IMR-90 (cell line): ENCODE data around the gene UBE2C. TPM values are rescaled to one million over a fixed set of nuclear protein-coding genes. Genes with fewer than 3 reads are reported as not detected.

ENCODE experiments used
- ATAC-seq: fragments of 200-7000 bp; cut with Tn5 transposase; 2 replicates; pipeline ENCODE4 v1.9.1; 2020; ENCODE audit warnings: low read depth, mild to moderate bottlenecking, moderate library complexity
- BruUV-seq: library from RNA; stranded (reverse); fragments of 400-500 nt; replicated peaks from 2 replicates; lab custom pipeline; 2021; lab: Mats Ljungman, UMichigan
- CTCF ChIA-PET: fragments of 300-600 bp; formaldehyde crosslinking; extraction: SDS; loops from one replicate; lab custom pipeline; 2021; ENCODE audit warnings: antibody characterized with exemption; lab: Yijun Ruan, JAX
- POLR2A ChIA-PET: fragments of 300-600 bp; sonication (Branson Sonifier 250); formaldehyde crosslinking; loops from one replicate; lab custom pipeline; 2022; ENCODE audit warnings: antibody characterized with exemption; ENCODE audit not compliant: unreplicated experiment; lab: Charles Lee
- DNase-seq: peaks from one replicate; pipeline ENCODE4 v3.0.0; 2013
- H2AFZ ChIP-seq: replicated peaks from 2 replicates; pipeline ENCODE3; 2013; ENCODE audit warnings: low read length, mild to moderate bottlenecking; ENCODE audit not compliant: poor library complexity
- H2AK5ac ChIP-seq: 2 replicates; pipeline ENCODE4 v1.6.1; 2013; ENCODE audit warnings: low read depth, low read length, inconsistent platforms
- H2AK9ac ChIP-seq: replicated peaks from 2 replicates; pipeline ENCODE3; 2013; ENCODE audit warnings: mild to moderate bottlenecking, low read depth, low read length, moderate library complexity; ENCODE audit not compliant: poor library complexity
- H2BK120ac ChIP-seq: 2 replicates; pipeline ENCODE4 v1.6.1; 2013; ENCODE audit warnings: low read depth, low read length, inconsistent platforms
- H2BK15ac ChIP-seq: 3 replicates; pipeline ENCODE4 v1.6.1; 2013; ENCODE audit warnings: low read depth, low read length, inconsistent platforms
- H2BK20ac ChIP-seq: 2 replicates; pipeline ENCODE4 v1.6.1; 2013; ENCODE audit warnings: low read depth, mild to moderate bottlenecking, inconsistent platforms, low read length, moderate library complexity
- H2BK5ac ChIP-seq: 2 replicates; pipeline ENCODE4 v1.6.1; 2013; ENCODE audit warnings: mild to moderate bottlenecking, low read depth, low read length, inconsistent platforms; ENCODE audit not compliant: poor library complexity, severe bottlenecking
- H3K14ac ChIP-seq: replicated peaks from 2 replicates; pipeline ENCODE4 v1.6.1; 2013; ENCODE audit warnings: low read depth, low read length, inconsistent platforms
- H3K18ac ChIP-seq: 2 replicates; pipeline ENCODE4 v1.6.1; 2013; ENCODE audit warnings: low read depth, low read length, control low read depth
- H3K23ac ChIP-seq: 2 replicates; pipeline ENCODE4 v1.6.1; 2013; ENCODE audit warnings: low read depth, low read length, inconsistent platforms
- H3K27ac ChIP-seq: 2 replicates; pipeline ENCODE4 v1.5.1; 2013; ENCODE audit warnings: mild to moderate bottlenecking, control low read depth, low read length; ENCODE audit not compliant: insufficient read depth
- H3K27me3 ChIP-seq: 2 replicates; pipeline ENCODE4 v1.6.1; 2013; ENCODE audit warnings: low read length; ENCODE audit not compliant: control insufficient read depth, insufficient read depth
- H3K36me3 ChIP-seq: 2 replicates; pipeline ENCODE4 v1.6.1; 2013; ENCODE audit warnings: low read length, mixed read lengths; ENCODE audit not compliant: control insufficient read depth, insufficient read depth
- H3K4ac ChIP-seq: 2 replicates; pipeline ENCODE4 v1.6.1; 2013; ENCODE audit warnings: low read depth, low read length, inconsistent platforms
- H3K4me1 ChIP-seq: 2 replicates; pipeline ENCODE4 v1.6.1; 2013; ENCODE audit warnings: low read length, mixed read lengths; ENCODE audit not compliant: control insufficient read depth, insufficient read depth
- H3K4me2 ChIP-seq: 2 replicates; pipeline ENCODE4 v1.6.1; 2013; ENCODE audit warnings: low read depth, mild to moderate bottlenecking, control low read depth, low read length, moderate library complexity
- H3K4me3 ChIP-seq: 2 replicates; pipeline ENCODE4 v1.5.1; 2013; ENCODE audit warnings: low read depth, mild to moderate bottlenecking, control low read depth, low read length, moderate library complexity; ENCODE audit not compliant: insufficient read depth
- H3K56ac ChIP-seq: 2 replicates; pipeline ENCODE4 v1.6.1; 2013; ENCODE audit warnings: low read length, inconsistent platforms; ENCODE audit not compliant: insufficient read depth; ENCODE audit errors: extremely low read depth
- H3K79me1 ChIP-seq, 2 experiments: 2 replicates each; pipeline ENCODE4 v1.6.1; 2013; ENCODE audit warnings: low read length in 2 of 2, inconsistent platforms in 1 of 2, low read depth in 1 of 2
- H3K9ac ChIP-seq: 2 replicates; pipeline ENCODE4 v1.6.1; 2013; ENCODE audit warnings: low read depth, low read length, control low read depth
- H3K9me1 ChIP-seq: 2 replicates; pipeline ENCODE4 v1.6.1; 2013; ENCODE audit warnings: low read length, inconsistent platforms; ENCODE audit not compliant: insufficient read depth
- H3K9me3 ChIP-seq: 2 replicates; pipeline ENCODE4 v1.6.1; 2013; ENCODE audit warnings: low read length; ENCODE audit not compliant: control insufficient read depth, insufficient read depth
- H4K20me1 ChIP-seq: 2 replicates; pipeline ENCODE4 v1.6.1; 2013; ENCODE audit warnings: low read length, inconsistent platforms; ENCODE audit not compliant: insufficient read depth
- H4K5ac ChIP-seq: 2 replicates; pipeline ENCODE4 v1.6.1; 2013; ENCODE audit warnings: mild to moderate bottlenecking, low read depth, low read length, control low read depth
- H4K8ac ChIP-seq, 2 experiments: 2 replicates each; pipeline ENCODE4 v1.6.1; 2013; ENCODE audit warnings: low read depth in 2 of 2, low read length in 2 of 2, control low read depth in 1 of 2, inconsistent platforms in 1 of 2
- H4K91ac ChIP-seq: 2 replicates; pipeline ENCODE4 v1.6.1; 2013; ENCODE audit warnings: low read depth, low read length, inconsistent platforms; ENCODE audit not compliant: insufficient read depth
- BHLHE40 ChIP-seq: fragments of 150-350 bp; IDR thresholded peaks from 2 replicates; pipeline ENCODE4 v1.6.1; 2016; ENCODE audit warnings: mild to moderate bottlenecking, low read depth, low read length
- CEBPB ChIP-seq: IDR thresholded peaks from 2 replicates; pipeline ENCODE4 v1.6.1; 2012; ENCODE audit warnings: low read depth, low read length, improper control_type of control experiment
- CHD1 ChIP-seq: IDR thresholded peaks from 2 replicates; pipeline ENCODE4 v1.6.1; 2012; ENCODE audit warnings: low read depth, low read length, improper control_type of control experiment
- ELK1 ChIP-seq: fragments of 150-350 bp; IDR thresholded peaks from 2 replicates; pipeline ENCODE4 v1.6.1; 2016; ENCODE audit warnings: low read depth, mild to moderate bottlenecking, low read length, moderate library complexity, borderline replicate concordance
- FOS ChIP-seq: fragments of 150-350 bp; IDR thresholded peaks from 2 replicates; pipeline ENCODE4 v1.6.1; 2016; ENCODE audit warnings: low read depth, low read length
- MAFK ChIP-seq: IDR thresholded peaks from 2 replicates; pipeline ENCODE4 v1.6.1; 2012; ENCODE audit warnings: low read depth, low read length, improper control_type of control experiment
- MAZ ChIP-seq: IDR thresholded peaks from 2 replicates; pipeline ENCODE4 v1.6.1; 2012; ENCODE audit warnings: low read depth, mild to moderate bottlenecking, low read length, improper control_type of control experiment, moderate library complexity, borderline replicate concordance
- MXI1 ChIP-seq: IDR thresholded peaks from 2 replicates; pipeline ENCODE4 v1.6.1; 2012; ENCODE audit warnings: low read depth, mild to moderate bottlenecking, low read length, moderate library complexity, borderline replicate concordance
- NFE2L2 ChIP-seq: fragments of 150-350 bp; IDR thresholded peaks from 2 replicates; pipeline ENCODE4 v1.6.1; 2016; ENCODE audit warnings: low read depth, mild to moderate bottlenecking, low read length
- POLR2A ChIP-seq: IDR thresholded peaks from 2 replicates; pipeline ENCODE4 v1.6.1; 2012; ENCODE audit warnings: mild to moderate bottlenecking, low read depth, low read length
- RAD21 ChIP-seq: IDR thresholded peaks from 2 replicates; pipeline ENCODE4 v1.6.1; 2012; ENCODE audit warnings: low read length, improper control_type of control experiment
- RCOR1 ChIP-seq: IDR thresholded peaks from 2 replicates; pipeline ENCODE4 v1.6.1; 2012; ENCODE audit warnings: mild to moderate bottlenecking, low read length, improper control_type of control experiment; ENCODE audit not compliant: insufficient replicate concordance
- RFX5 ChIP-seq: IDR thresholded peaks from 2 replicates; pipeline ENCODE4 v1.8.0; 2012; ENCODE audit warnings: low read depth, mild to moderate bottlenecking, low read length, moderate library complexity
- SMC3 ChIP-seq: fragments of 150-350 bp; IDR thresholded peaks from 2 replicates; pipeline ENCODE4 v1.6.1; 2016; ENCODE audit warnings: low read depth, mild to moderate bottlenecking, antibody characterized with exemption, low read length, moderate library complexity
- USF2 ChIP-seq: fragments of 150-350 bp; IDR thresholded peaks from 2 replicates; pipeline ENCODE4 v1.6.1; 2017; ENCODE audit warnings: mild to moderate bottlenecking, antibody characterized with exemption, low read length, low read depth
- WGBS, 2 experiments: methylation state at CpG; one replicate each; pipeline versions ENCODE4 v1.1.5 to v1.1.7; 2013; ENCODE audit warnings: missing lambda C conversion rate in 2 of 2; ENCODE audit not compliant: insufficient read length in 1 of 2; ENCODE audit errors: extremely low coverage in 2 of 2; 5-methylcytosine and 5-hydroxymethylcytosine counted together
- dilution Hi-C: fragments of 300-500 bp; cut with HindIII; formaldehyde crosslinking; loops from one replicate; pipeline ENCODE4 v1.14.3; 2018; ENCODE audit warnings: low sequenced_read_pairs; ENCODE audit not compliant: unreplicated experiment
- in situ Hi-C: fragments of 300-500 bp; cut with MboI; formaldehyde crosslinking; loops from 3 replicates; pipeline ENCODE4 v1.14.3; 2019; ENCODE audit warnings: low sequenced_read_pairs, inconsistent platforms, mixed read lengths
- intact Hi-C: fragments of 100-400 bp; cut with micrococcal nuclease; formaldehyde crosslinking; loops from 2 replicates; pipeline ENCODE4 v1.10.0; 2022
- polyA plus RNA-seq, 3 experiments: library from polyadenylated mRNA; depleted of rRNA; stranded (reverse); fragments of >200 nt; gene quantifications; 2 replicates each; pipeline ENCODE4 v1.2.3, GENCODE V29; 2012; ENCODE audit warnings: low replicate concordance in 1 of 3
- total RNA-seq: library from RNA; depleted of rRNA; stranded (reverse); fragments of >200 nt; gene quantifications from 2 replicates; pipeline ENCODE4 v1.2.3, GENCODE V29; 2012

Gene UBE2C
- total and polyA plus RNA-seq, 2 of the 4 experiments (the other 2 are of a cell fraction): 43.4 to 120 TPM

GRCh38 chr20:45771182-45771759, 41.2 kb upstream of the UBE2C start:
- H2BK5ac ChIP-seq: peak overlapping the region; percentile 15
- DNase-seq: peak; percentile 80
- ChIA-PET CTCF (interaction anchor here (0.6 to 2.1 kb wide), 24 partner anchors 9 to 727 kb away, joined by 3 to 16 read pairs (median 4); no protein-coding TSS in a partner anchor), POLR2A (interaction anchor here (1.4 kb wide), 1 partner anchor 427 kb away, joined by 4 read pairs; no protein-coding TSS in a partner anchor)
- H3K9me3 ChIP-seq: no peaks in the 10 kb centered on the region
- dilution Hi-C loops (no loop called here), intact Hi-C loops (loop anchor here (1.0 to 10.0 kb wide), 11 partner anchors 179 to 1076 kb away; partner anchors contain the start of genes NCOA5, STK4, SYS1 and TOMM34), in situ Hi-C loops (loop anchor here (5.0 to 25.0 kb wide), 2 partner anchors 234 to 454 kb away; partner anchors contain the start of genes EPPIN and WFDC6)
- H4K8ac ChIP-seq: peak overlapping the region; percentile 3 to 46; a peak in 2 of 4 replicates
- H4K91ac ChIP-seq: peak overlapping the region; percentile 54
- H2BK15ac ChIP-seq: peak overlapping the region; percentile 12; the same call in 1 of the 3 replicates
- peak overlapping the region; percentile 34; the same call in 1 of the 2 replicates for H3K4me2 ChIP-seq
- H3K4me1 ChIP-seq: peaks cover 7% of the 10 kb centered on the region
- no CpG with 5 or more reads among the region's 5 CpGs for WGBS, 2 experiments
- H3K27me3 ChIP-seq: peaks cover 21% of the 10 kb centered on the region
- peak overlapping the region; percentile 81 for H2AFZ ChIP-seq
- peak overlapping the region; percentile 67 for H2AK9ac ChIP-seq
- no peaks in the 10 kb centered on the region for H4K20me1 ChIP-seq
- H2BK120ac ChIP-seq: peak overlapping the region; percentile 67
- no peak overlapping the region for H3K23ac ChIP-seq
- peak overlapping the region; percentile 83 for H3K18ac ChIP-seq
- H3K27ac ChIP-seq: peak overlapping the region; percentile 69; the same call in 1 of the 2 replicates
- H4K5ac ChIP-seq: peak overlapping the region; percentile 71; the same call in 1 of the 2 replicates
- H3K9ac ChIP-seq: peak overlapping the region; percentile 13; the same call in 1 of the 2 replicates
- no peak overlapping the region for H3K4me3 ChIP-seq
- 0 out of 2 replicates have a peak overlapping the region, but pooled peaks have one; percentile 25 for H3K4ac ChIP-seq
- H2AK5ac ChIP-seq: no peak overlapping the region; the same call in 1 of the 2 replicates
- peak overlapping the region; percentile 55; the same call in 1 of the 2 replicates for H3K14ac ChIP-seq
- peaks cover 5% of the 10 kb centered on the region; the same call in 1 of the 2 replicates for H3K9me1 ChIP-seq
- no peak overlapping the region for H3K56ac ChIP-seq
- peak; percentile 93 for ATAC-seq
- BruUV-seq: no TSS peak
- no peaks in the 10 kb centered on the region for H3K36me3 ChIP-seq
- peak overlapping the region; percentile 63 for H2BK20ac ChIP-seq
- no peaks in the 10 kb centered on the region for H3K79me1 ChIP-seq
- TF ChIP-seq MAFK: peak; percentile 14; the same call in 1 of the 2 replicates
- no peak for TF ChIP-seq NFE2L2
- no peak; the same call in 1 of the 2 replicates for TF ChIP-seq BHLHE40
- no peak for TF ChIP-seq POLR2A
- peak; percentile 92 for TF ChIP-seq SMC3
- no peak for TF ChIP-seq FOS
- no peak for TF ChIP-seq CEBPB
- TF ChIP-seq RAD21: peak; percentile 91
- TF ChIP-seq RCOR1: no peak
- TF ChIP-seq RFX5: no peak
- no peak for TF ChIP-seq ELK1
- TF ChIP-seq MXI1: no peak
- peak; percentile 13; the same call in 1 of the 2 replicates for TF ChIP-seq MAZ
- peak; percentile 96 for TF ChIP-seq USF2
- no peak for TF ChIP-seq CHD1
